ENCODE results near the gene CYP2W1. TPM values are rescaled to one million over a fixed set of nuclear protein-coding genes. Genes with fewer than 3 reads are reported as not detected.
"Not testable (repeated sequence)": the region's sequence is repeated elsewhere in the genome, so short reads cannot be mapped to it uniquely, and the experiment has no call there.

The CYP2W1 gene
- polyA plus RNA-seq, 3 donors: 1.1 to 2.6 (median 1.4) TPM

DNA sequence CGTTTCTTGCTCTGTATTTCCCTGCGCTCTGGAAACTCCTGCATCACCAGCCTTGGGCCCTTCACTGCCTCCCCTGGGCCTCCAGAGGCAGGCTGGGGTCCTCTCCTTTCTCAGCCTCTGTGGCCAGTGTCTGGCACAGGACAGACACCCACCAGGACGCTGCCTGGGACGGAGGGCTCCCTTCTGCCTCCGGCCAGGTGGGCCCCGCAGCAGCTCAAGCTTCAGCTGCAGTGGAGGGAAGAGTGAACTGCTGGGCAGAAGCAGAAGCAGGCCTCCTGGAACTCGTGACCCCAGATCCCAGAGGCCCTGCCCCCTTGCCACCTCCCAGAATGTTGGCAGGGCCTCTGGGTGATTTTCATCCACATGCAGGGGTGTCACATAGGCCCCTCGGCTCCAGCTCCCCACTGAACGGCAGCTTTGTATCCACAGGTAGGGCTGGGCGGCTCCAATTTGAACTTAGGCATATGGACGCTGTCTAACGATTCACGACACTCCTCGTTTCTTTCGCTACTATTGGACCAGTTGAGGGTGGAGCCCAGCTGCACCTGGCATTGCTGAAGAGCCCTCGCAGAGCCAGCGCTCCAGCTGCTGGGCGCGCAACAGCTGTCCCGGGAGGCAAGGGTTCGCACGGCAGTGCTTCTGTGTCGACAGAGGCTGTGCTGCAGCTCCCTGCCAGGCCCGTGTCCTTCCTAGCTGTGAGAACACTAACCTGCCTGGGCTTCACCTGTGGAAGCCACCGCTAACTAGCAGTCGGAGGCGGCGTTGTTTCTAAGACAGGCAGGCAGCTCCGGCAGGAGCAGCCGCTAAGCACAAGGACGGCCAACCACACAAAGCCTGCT, 43.0 kb downstream of the CYP2W1 start:
- no peak for DNase-seq (ENCODE audit: low read depth in 3 of 3, low spot score in 2 of 3)

DNA sequence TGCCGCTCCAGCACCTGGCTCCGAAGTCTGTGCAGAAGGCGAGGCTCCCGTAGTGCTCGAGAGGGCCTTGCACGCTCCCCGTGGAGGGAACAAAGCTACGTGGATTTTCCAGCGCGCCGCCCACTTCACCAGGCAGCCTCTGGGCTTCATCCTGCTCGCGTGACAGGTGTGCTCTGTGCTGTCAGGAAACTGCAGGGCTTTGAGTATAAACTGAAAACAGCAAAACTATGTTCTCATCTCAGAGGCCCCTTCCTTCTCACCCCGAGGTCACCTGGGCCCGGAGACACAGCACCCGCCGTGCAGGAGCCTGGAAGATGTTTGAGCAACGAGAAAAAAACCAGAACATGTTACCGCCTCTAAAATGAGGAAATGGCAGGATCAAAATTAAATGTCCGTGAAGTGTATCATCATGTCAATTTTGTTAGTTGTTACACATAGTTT, 43.8 kb downstream of the CYP2W1 start:
- DNase-seq (ENCODE audit: low read depth in 3 of 3, low spot score in 2 of 3): no peak

DNA sequence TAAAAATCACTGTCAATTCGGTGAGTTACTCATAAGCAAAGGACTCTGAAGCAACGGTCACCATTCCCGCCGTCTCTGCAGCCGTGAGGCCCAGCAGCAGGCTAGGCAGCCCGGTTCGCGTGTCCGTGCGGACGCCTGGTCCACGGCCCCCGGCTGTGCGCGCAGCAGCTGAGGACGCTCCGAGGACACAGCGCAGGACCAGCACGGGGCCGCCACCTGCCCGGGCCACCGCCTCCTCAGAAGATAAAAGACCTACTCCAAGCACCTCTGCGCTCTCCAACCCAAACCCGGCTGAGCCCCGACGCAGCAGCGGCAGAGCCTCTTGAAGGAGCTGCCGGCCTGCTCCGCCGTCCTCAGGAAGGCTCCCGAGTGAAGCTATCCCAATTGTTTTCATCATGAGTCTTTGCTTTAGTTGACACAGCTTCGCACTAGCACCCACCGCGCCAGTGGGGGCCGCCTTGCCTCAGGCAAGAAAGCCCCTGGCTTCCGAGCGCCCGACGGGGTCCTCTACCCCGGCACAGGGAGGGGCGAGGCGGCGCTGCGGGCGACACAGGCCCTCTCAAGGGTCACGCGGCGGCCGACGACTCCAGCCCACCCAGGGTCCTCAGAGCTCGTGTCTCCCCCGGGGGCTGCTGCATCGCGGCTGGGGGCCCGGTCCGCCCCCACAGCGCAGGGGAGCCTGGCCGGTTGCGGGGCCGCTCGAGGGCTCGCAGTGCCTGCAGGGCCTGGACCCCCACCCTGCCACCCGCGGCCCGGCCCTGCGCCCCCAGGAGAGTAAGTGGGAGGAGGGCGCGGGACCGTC, 44.5 kb downstream of the CYP2W1 start:
- no peak for DNase-seq (ENCODE audit: low read depth in 3 of 3, low spot score in 2 of 3)

DNA sequence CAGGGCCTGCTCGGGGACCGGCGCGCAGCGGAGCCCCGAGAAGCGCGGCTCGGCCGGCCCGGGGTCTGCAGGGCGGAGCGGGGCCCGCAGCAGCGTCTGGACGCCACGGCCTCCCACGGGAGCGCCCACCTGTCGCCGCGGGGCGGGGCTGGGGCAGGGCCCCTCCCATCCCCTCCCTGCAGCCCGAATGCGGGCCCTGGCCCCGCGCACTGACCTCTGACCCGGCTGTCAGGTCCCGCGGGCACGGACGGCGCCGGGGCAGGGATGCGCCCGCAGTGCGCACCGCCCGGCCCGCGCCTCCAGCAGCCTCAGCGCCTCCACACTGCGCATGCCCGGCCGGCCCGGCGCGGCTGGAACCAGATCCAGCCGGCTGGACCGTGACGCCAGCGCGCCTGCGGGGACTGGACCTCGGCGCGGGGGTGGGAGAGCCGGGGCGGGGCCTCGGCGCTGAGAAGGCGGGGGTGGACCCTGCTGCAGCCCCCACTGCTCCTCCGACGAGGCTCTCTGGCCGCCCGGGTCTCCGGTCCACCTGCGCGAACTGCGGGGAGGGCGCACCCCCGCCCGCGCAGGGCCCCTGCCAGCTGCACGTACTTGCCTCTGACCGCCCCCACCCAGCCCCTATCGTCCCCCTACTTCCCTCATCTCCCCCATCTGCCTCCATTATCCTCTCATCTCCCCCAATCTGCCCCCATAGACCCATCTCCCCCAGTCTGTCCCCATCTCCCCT, 45.2 kb downstream of the CYP2W1 start:
- DNase-seq (ENCODE audit: low read depth in 3 of 3, low spot score in 2 of 3): peak in 1 of 3 donors; percentile 83

DNA sequence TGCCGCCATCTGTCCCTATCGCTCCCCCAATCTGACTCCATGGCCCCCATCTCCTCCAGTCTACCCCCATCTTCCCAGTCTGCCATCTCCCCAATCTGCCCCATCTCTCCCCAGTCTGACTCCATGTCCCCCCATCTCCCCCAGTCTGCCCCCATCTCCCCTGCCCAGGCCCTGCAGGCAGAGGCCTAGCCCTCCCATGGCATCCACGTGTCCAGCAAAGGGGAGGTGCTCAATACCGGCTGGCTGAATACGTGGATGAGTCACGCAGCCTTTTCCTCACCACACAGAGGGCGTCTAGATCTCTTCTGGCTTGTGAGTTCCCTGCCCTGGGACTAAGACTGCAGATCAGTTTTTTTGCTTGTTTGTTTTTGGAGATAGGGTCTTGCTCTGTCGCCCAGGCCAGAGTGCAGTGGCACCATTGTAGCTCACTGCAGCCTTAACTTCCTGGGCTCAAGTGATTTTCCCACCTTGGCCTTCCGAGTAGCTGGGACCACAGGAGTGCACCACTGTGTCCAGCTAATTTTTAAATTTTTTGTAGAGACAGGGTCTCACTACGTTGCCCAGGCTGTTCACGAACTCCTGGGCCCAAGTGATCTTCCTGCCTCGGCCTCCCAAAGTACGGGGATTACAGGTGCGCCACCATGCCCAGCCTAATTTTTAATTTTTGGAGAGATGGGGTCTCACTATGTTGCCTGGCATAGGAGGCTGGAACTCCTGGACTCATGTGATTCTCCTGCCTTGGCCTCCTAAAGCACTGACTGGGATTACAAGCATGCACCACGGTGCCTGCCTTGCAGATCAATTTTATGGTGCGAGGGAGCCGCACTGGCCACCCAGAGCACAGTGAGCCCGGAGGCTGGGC, 46.0 kb downstream of the CYP2W1 start:
- DNase-seq (ENCODE audit: low read depth in 3 of 3, low spot score in 2 of 3): no peak

DNA sequence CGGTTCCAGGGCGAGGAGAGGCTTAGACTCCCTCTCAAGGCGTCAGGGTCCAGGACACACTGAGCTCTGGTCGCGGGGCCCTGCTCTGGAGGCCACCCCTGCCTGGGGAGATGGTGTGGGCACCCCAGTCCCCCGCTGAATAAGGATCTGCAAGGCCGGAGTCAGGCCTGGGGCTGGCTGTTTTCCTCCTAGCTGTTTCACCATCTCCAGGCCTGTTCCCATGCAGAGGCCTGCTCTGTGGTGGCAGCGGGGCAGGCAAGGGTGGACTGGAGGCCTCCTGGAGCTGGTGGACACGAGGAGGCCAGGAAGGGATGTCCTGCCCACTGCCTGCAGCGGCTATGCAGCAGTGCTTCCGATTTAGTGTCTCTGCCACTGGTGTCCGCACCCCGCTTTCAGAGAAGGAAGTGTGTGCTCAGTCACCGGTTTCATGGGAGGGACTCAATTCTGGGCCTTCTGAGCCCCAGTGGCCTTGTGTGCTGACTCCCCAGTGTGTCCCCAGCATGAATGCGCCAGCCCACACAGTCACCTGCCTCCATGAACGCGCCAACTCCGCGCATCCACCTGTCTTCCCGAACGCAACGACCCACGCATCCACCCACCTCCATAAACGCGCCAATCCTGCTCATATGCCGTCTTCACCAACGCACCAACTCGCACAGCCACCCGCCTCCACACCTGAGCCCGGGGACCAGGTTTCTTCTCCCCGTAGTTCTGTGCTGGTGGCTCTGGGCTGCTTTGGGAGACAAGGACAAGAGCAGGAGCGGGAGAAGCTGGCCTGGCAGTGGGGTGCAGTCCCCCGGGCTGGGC, 46.9 kb downstream of the CYP2W1 start:
- DNase-seq (ENCODE audit: low read depth in 3 of 3, low spot score in 2 of 3): no peak

DNA sequence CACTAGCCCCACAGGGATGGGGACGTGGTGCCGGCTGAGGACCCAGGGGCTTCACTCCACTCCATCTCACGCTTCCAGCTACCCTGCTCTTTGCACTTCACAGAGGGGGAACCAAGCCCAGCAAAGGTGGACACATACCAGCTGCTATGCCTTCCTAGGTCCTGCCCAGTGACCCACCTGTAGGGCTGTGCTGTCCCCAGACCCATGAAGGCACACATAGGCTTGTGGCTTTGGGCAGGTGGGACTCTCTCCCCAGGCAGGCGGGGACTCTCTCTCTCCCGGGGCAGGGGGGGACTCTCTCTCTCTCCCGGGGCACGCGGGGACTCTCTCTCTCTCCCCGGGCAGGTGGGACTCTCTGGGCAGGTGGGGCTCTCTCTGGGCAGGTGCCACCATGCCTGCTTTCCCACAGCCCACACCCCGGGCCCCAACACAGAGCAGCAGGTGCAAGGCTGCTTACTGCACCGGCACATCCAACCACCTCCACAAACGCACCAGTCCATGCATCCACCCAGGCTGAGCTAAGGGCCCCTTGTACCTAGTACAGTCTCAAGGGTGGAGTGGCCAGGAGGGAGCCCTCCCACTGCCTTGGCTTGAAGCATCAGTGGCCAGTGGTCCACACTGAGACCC, 47.6 kb downstream of the CYP2W1 start:
- DNase-seq (ENCODE audit: low read depth in 3 of 3, low spot score in 2 of 3): no peak

DNA sequence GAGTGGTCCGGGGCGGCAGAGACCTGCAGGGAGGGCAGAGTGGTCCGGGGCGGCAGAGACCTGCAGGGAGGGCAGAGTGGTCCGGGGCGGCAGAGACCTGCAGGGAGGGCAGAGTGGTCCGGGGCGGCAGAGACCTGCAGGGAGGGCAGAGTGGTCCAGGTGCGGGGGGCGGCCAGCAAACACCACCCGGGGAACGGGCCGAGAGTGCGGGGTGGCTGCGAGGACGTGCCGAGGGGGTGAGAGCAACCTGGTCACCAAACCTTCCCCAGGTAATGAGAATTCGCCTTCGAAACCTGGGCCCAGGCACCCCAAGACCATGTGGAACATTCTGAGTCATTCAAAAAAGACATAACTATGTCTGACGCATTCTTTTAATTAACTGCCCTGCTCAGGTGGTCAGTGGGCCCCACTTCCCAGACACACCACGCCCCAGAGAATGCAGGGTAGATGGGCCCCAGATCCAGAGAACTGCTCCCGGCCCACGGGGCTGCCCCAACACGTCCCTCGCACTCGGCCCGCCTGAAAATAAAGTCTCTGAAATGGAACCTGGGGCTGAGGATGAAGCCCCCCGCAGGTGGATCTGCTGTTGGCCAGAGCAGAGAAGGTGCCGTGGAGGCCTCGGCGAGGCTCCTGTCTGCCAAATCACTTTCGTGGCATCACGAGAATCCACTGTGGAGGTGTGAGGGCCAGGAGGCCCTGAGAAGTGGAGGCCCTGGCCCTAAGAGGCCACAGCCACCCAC, 48.9 kb downstream of the CYP2W1 start:
- DNase-seq (ENCODE audit: low read depth in 3 of 3, low spot score in 2 of 3): no peak

DNA sequence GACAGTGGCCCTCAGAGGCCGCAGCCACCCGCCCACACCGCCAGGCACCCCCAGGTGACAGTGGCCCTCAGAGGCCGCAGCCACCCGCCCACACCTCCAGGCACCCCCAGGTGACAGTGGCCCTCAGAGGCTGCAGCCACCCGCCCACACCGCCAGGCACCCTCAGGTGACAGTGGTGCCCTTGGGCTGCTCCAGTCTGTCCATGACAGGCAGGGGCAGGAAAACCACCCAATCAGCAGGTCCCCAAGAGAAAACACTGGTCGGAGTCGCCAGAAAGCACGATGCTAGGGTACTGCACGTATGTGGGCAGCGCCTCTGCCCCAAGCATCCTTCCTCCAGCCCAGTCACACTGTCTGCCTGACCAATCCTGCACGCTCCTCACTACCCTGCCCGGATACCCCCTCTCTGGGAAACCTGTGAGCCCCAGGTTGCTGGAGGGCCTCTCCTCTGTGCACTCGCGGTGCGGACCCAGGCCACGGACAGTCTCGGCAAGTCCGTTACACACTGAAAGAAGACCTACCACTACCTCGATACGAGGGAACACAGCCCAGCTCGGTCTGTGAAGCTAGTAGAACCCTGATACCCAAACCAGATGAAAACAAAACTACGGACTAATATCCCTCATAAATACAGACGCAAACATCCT, 49.7 kb downstream of the CYP2W1 start:
- DNase-seq (ENCODE audit: low read depth in 3 of 3, low spot score in 2 of 3): no peak

DNA sequence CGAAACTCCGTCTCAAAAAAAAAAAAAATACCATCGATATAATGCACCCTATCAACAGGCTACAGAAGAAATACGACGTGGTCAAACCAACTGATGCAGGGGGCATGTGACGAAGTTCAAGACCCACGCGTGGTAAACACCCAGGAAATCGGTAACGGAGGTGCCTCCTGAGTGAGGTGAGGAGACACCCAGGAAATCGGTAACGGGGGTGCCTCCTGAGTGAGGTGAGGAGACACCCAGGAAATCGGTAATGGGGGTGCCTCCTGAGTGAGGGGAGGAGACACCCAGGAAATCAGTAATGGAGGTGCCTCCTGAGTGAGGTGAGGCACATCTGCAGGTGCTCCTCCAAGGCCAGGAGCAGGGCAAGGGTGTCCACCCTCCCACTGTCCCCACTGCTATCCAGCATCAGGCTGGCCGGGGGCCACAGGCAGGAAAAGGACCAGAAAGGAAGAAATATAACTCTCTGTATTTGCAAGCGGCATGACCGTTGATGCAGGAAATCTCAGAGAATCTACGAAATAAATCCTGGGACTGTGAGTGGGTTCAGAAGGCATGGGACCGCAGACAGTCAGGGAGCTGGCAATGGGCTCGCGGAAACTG, 50.7 kb downstream of the CYP2W1 start:
- DNase-seq (ENCODE audit: low read depth in 3 of 3, low spot score in 2 of 3): no peak

DNA sequence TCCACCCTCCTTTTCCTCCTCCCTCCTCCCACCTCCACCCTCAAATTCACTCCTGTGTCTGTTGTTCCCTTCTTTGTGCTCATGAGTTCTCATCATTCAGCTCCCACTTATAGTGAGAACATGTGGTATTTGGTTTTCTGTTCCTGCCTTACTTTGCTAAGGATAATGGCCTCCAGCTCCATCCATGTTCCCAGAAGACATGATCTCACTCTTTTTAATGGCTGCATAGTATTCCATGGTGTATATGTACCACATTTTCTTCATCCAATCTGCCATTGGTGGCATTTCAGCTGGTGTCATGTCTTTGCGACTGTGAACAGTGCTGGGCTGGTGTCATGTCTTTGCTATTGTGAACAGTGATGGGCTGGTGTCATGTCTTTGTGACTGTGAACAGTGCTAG, 51.8 kb downstream of the CYP2W1 start:
- not testable (repeated sequence) for DNase-seq (ENCODE audit: low read depth in 3 of 3, low spot score in 2 of 3)

DNA sequence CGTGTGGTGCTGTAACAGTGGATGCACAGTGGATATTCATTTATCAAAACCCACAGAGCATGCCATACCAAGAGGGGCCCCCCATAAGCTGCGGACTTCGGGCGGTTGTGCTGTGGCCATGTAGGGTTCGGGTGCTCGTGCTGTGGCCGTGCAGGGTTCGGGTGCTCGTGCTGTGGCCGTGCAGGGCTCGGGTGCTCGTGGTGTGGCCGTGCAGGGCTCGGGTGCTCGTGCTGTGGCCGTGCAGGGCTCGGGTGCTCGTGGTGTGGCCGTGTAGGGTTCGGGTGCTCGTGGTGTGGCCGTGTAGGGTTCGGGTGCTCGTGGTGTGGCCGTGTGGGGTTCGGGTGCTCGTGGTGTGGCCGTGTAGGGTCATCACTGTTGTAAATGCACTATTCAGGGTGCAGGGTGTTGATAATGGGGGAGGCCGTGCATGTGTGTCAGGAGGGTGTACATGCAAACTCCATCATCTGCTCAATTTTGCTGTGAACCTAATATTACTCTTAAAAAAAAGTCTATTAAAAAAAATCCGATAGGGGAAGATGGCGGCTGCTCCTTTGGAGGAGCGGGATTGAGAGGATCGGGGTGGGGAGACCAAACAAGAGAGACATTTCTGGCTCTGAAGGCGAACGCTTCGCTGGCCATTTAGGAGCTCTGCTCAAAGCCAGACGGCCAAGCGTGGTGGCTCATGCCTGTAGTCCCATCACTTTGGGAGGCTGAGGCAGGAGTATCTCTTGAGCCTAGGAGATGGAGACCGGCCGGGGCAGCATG, 53.4 kb downstream of the CYP2W1 start:
- not testable (repeated sequence) for DNase-seq (ENCODE audit: low read depth in 3 of 3, low spot score in 2 of 3)

Other genes starting within 250 kb of the CYP2W1 start
- gene SUN1, start 150.7 kb upstream of the CYP2W1 start, polyA plus RNA-seq (ENCODE audit: insufficient read length in 3 of 3): 100 to 1,000 TPM; 109 to 118 (median 117) TPM
- 10 to 100 TPM; 29.9 to 34.8 (median 31.2) TPM for gene GET4, start 106.6 kb upstream of the CYP2W1 start, polyA plus RNA-seq (ENCODE audit: insufficient read length in 3 of 3)
- 10 to 100 TPM; 10.6 to 13.9 (median 11.2) TPM for gene ADAP1, start 28.5 kb upstream of the CYP2W1 start, polyA plus RNA-seq (ENCODE audit: insufficient read length in 3 of 3)
- gene COX19, start 7.6 kb upstream of the CYP2W1 start, polyA plus RNA-seq (ENCODE audit: insufficient read length in 3 of 3): 10 to 100 TPM; 11.1 to 14.5 (median 13.0) TPM
- gene GPR146, start 61.4 kb downstream of the CYP2W1 start, polyA plus RNA-seq (ENCODE audit: insufficient read length in 3 of 3): 1 to 10 TPM; 2.6 to 4.5 (median 3.0) TPM
- 1 to 10 TPM; 5.4 to 5.9 (median 5.5) TPM for gene GPER1, start 104.9 kb downstream of the CYP2W1 start, polyA plus RNA-seq (ENCODE audit: insufficient read length in 3 of 3)
- 10 to 100 TPM; 22.8 to 28.9 (median 26.9) TPM for gene ZFAND2A, start 177.0 kb downstream of the CYP2W1 start, polyA plus RNA-seq (ENCODE audit: insufficient read length in 3 of 3)
- gene UNCX, start 249.7 kb downstream of the CYP2W1 start, polyA plus RNA-seq (ENCODE audit: insufficient read length in 3 of 3): 1 to 10 TPM; 6.4 to 6.5 (median 6.5) TPM